ENCODE measurements around the gene OR5L1.

Gene OR5L1

GRCh38 chr11:55849037-55849436 is 37.9 kb downstream of the OR5L1 start:
- TF ChIP-seq CTCF (IDR thresholded peaks at IDR 0.05; ENCODE audit: poor library complexity, severe bottlenecking): no peak
- Histone ChIP-seq H3K36me3 (ENCODE audit: low read depth) (no peaks in the 10 kb centered on the region), H3K27me3 (ENCODE audit: insufficient read depth, poor library complexity, severe bottlenecking) (no peaks in the 10 kb centered on the region), H3K9me3 (ENCODE audit: severe bottlenecking) (no peaks in the 10 kb centered on the region), H3K27ac (ENCODE audit: poor library complexity, severe bottlenecking) (no peak overlapping the region), H3K4me1 (ENCODE audit: insufficient read depth, poor library complexity, severe bottlenecking) (no peaks in the 10 kb centered on the region), H3K4me3 (ENCODE audit: severe bottlenecking) (no peak overlapping the region)
- ATAC-seq (ENCODE audit: low read depth) (no peak), DNase-seq (ENCODE audit: low spot score) (no peak)

GRCh38 chr11:55852141-55852540 is 41.0 kb downstream of the OR5L1 start:
- no peaks in the 10 kb centered on the region for H3K27me3 ChIP-seq (ENCODE audit: insufficient read depth, poor library complexity, severe bottlenecking)
- no peak overlapping the region for H3K27ac ChIP-seq (ENCODE audit: poor library complexity, severe bottlenecking)
- H3K9me3 ChIP-seq (ENCODE audit: severe bottlenecking): no peaks in the 10 kb centered on the region
- H3K4me3 ChIP-seq (ENCODE audit: severe bottlenecking): no peak overlapping the region
- no peaks in the 10 kb centered on the region for H3K4me1 ChIP-seq (ENCODE audit: insufficient read depth, poor library complexity, severe bottlenecking)
- no peak for ATAC-seq (ENCODE audit: low read depth)
- TF ChIP-seq CTCF (IDR thresholded peaks at IDR 0.05; ENCODE audit: poor library complexity, severe bottlenecking): no peak
- DNase-seq (ENCODE audit: low spot score): no peak
- H3K36me3 ChIP-seq (ENCODE audit: low read depth): no peaks in the 10 kb centered on the region

- Histone ChIP-seq H3K36me3 (ENCODE audit: low read depth) (no peaks in the 10 kb centered on the region), H3K9me3 (ENCODE audit: severe bottlenecking) (no peaks in the 10 kb centered on the region), H3K27me3 (ENCODE audit: insufficient read depth, poor library complexity, severe bottlenecking) (no peaks in the 10 kb centered on the region), H3K4me1 (ENCODE audit: insufficient read depth, poor library complexity, severe bottlenecking) (no peaks in the 10 kb centered on the region), H3K27ac (ENCODE audit: poor library complexity, severe bottlenecking) (no peak overlapping the region), H3K4me3 (ENCODE audit: severe bottlenecking) (no peak overlapping the region)
- ATAC-seq (ENCODE audit: low read depth) (no peak), DNase-seq (ENCODE audit: low spot score) (no peak)
- TF ChIP-seq CTCF (IDR thresholded peaks at IDR 0.05; ENCODE audit: poor library complexity, severe bottlenecking): no peak
These were observed 43.5 kb downstream of the OR5L1 start for GRCh38 chr11:55854704-55855103.

All from RWPE2 (cell line).